Astrocyte (in vitro differentiated cells and primary cell): Measurements from ENCODE around the gene TOLLIP. TPM values are rescaled to one million over a fixed set of nuclear protein-coding genes. Genes with fewer than 3 reads are reported as not detected.

Experiments used
- DNase-seq: peaks from one replicate; pipeline ENCODE4 v3.0.0-alpha.2; 2010; ENCODE audit warnings: low read depth
- FAIRE-seq: peaks from 2 replicates; lab custom pipeline; 2011; peaks lifted over from hg19 to GRCh38; lab: Jason Lieb, UNC
- H2AFZ ChIP-seq: 2 replicates; pipeline ENCODE4 v1.6.0; 2012; ENCODE audit warnings: low read depth, low read length, inconsistent platforms
- H3K27ac ChIP-seq: 2 replicates; pipeline ENCODE4 v1.5.1; 2011; ENCODE audit warnings: low read depth, low read length, inconsistent platforms
- H3K27me3 ChIP-seq: 2 replicates; pipeline ENCODE4 v1.6.0; 2011; ENCODE audit warnings: low read length, inconsistent platforms; ENCODE audit not compliant: insufficient read depth
- H3K36me3 ChIP-seq: 2 replicates; pipeline ENCODE4 v1.5.1; 2011; ENCODE audit warnings: low read length, inconsistent platforms; ENCODE audit not compliant: insufficient read depth
- H3K4me1 ChIP-seq: 2 replicates; pipeline ENCODE4 v1.5.1; 2011; ENCODE audit warnings: low read length, inconsistent platforms; ENCODE audit not compliant: insufficient read depth
- H3K4me2 ChIP-seq: 2 replicates; pipeline ENCODE4 v1.6.0; 2012; ENCODE audit warnings: low read length, inconsistent platforms
- H3K4me3 ChIP-seq: 2 replicates; pipeline ENCODE4 v1.5.1; 2011; ENCODE audit warnings: low read depth, mild to moderate bottlenecking, low read length, inconsistent platforms; ENCODE audit not compliant: insufficient read depth
- H3K79me2 ChIP-seq: 2 replicates; pipeline ENCODE4 v1.6.0; 2012; ENCODE audit warnings: mild to moderate bottlenecking, low read length, inconsistent platforms; ENCODE audit not compliant: insufficient read depth
- H3K9ac ChIP-seq: 2 replicates; pipeline ENCODE4 v1.6.0; 2012; ENCODE audit warnings: mild to moderate bottlenecking, low read length, inconsistent platforms
- H3K9me3 ChIP-seq: 2 replicates; pipeline ENCODE4 v1.5.1; 2012; ENCODE audit warnings: low read depth, mild to moderate bottlenecking, low read length, inconsistent platforms; ENCODE audit not compliant: insufficient read depth
- H4K20me1 ChIP-seq: 2 replicates; pipeline ENCODE4 v1.6.0; 2012; ENCODE audit warnings: low read length, inconsistent platforms; ENCODE audit not compliant: insufficient read depth
- H3K27ac Mint-ChIP-seq: one replicate; pipeline ENCODE4 v1.8.0; 2021; ENCODE audit warnings: mild to moderate bottlenecking, mixed read lengths; ENCODE audit not compliant: unreplicated experiment
- H3K27me3 Mint-ChIP-seq: one replicate; pipeline ENCODE4 v1.8.0; 2021; ENCODE audit warnings: low read depth, mixed read lengths; ENCODE audit not compliant: unreplicated experiment
- H3K36me3 Mint-ChIP-seq: one replicate; pipeline ENCODE4 v1.8.0; 2021; ENCODE audit warnings: low read depth, mixed read lengths; ENCODE audit not compliant: unreplicated experiment
- H3K4me1 Mint-ChIP-seq: one replicate; pipeline ENCODE4 v1.8.0; 2021; ENCODE audit warnings: low read depth, mixed read lengths; ENCODE audit not compliant: unreplicated experiment
- H3K4me3 Mint-ChIP-seq: one replicate; pipeline ENCODE4 v1.8.0; 2021; ENCODE audit warnings: mild to moderate bottlenecking, moderate library complexity, mixed read lengths; ENCODE audit not compliant: unreplicated experiment
- H3K9me3 Mint-ChIP-seq: one replicate; pipeline ENCODE4 v1.8.0; 2021; ENCODE audit warnings: mild to moderate bottlenecking, mixed read lengths; ENCODE audit not compliant: unreplicated experiment
- CTCF ChIP-seq: IDR thresholded peaks from 2 replicates; pipeline ENCODE4 v1.5.1; 2011; ENCODE audit warnings: low read depth, mild to moderate bottlenecking, inconsistent platforms, low read length, moderate library complexity; ENCODE audit not compliant: insufficient read depth
- EZH2 ChIP-seq: IDR thresholded peaks from 2 replicates; pipeline ENCODE4 v1.6.1; 2012; ENCODE audit warnings: mild to moderate bottlenecking, low read length, inconsistent platforms; ENCODE audit not compliant: insufficient read depth
- total RNA-seq: library from RNA; stranded (reverse); gene quantifications from 2 replicates; pipeline ENCODE4 v1.2.1, GENCODE V29; 2021

The TOLLIP gene
- total RNA-seq, 1 donor from 2014 or later: 46.4 TPM

- FAIRE-seq (no peak), DNase-seq (no peak)
- Histone ChIP-seq H3K9me3 (no peaks in the 10 kb centered on the region), H3K27me3 (no peaks in the 10 kb centered on the region), H3K9ac (peak overlapping the region; percentile 35), H3K4me1 (peaks cover 5% of the 10 kb centered on the region), H3K36me3 (no peaks in the 10 kb centered on the region), H3K27ac (no peak overlapping the region), H4K20me1 (peaks cover 96% of the 10 kb centered on the region), H3K4me2 (peak overlapping the region; percentile 30), H3K79me2 (peaks cover 97% of the 10 kb centered on the region), H2AFZ (no peak overlapping the region), H3K4me3 (no peak overlapping the region)
- no peak overlapping the region for H3K4me3 Mint-ChIP-seq
- H3K27me3 Mint-ChIP-seq: no peaks in the 10 kb centered on the region
- H3K27ac Mint-ChIP-seq: no peak overlapping the region
- peaks cover 14% of the 10 kb centered on the region for H3K4me1 Mint-ChIP-seq
- no peaks in the 10 kb centered on the region for H3K36me3 Mint-ChIP-seq
- no peaks in the 10 kb centered on the region for H3K9me3 Mint-ChIP-seq
- TF ChIP-seq CTCF: no peak
- TF ChIP-seq EZH2: no peak
Observed at GRCh38 chr11:1302461-1303125, 6.8 kb downstream of the TOLLIP start.

GRCh38 chr11:1302041-1302460 is 7.4 kb downstream of the TOLLIP start:
- peaks cover 14% of the 10 kb centered on the region for H3K4me1 Mint-ChIP-seq
- H3K79me2 ChIP-seq: peaks cover 97% of the 10 kb centered on the region

More at GRCh38 chr11:1302041-1302460, 7.4 kb downstream of the TOLLIP start:
- H3K27ac Mint-ChIP-seq: no peak overlapping the region
- DNase-seq (no peak), FAIRE-seq (no peak)
- Histone ChIP-seq H3K4me3 (no peak overlapping the region), H3K4me2 (no peak overlapping the region), H2AFZ (no peak overlapping the region), H4K20me1 (peaks cover 96% of the 10 kb centered on the region), H3K9me3 (no peaks in the 10 kb centered on the region), H3K9ac (no peak overlapping the region), H3K36me3 (no peaks in the 10 kb centered on the region), H3K27me3 (no peaks in the 10 kb centered on the region), H3K4me1 (peaks cover 5% of the 10 kb centered on the region), H3K27ac (no peak overlapping the region)
- no peaks in the 10 kb centered on the region for H3K27me3 Mint-ChIP-seq
- TF ChIP-seq CTCF (no peak), EZH2 (no peak)
- H3K9me3 Mint-ChIP-seq: no peaks in the 10 kb centered on the region
- no peaks in the 10 kb centered on the region for H3K36me3 Mint-ChIP-seq
- no peak overlapping the region for H3K4me3 Mint-ChIP-seq
